Liver (tissue), 3 donors: ENCODE results near the gene TAS2R40.

Source experiments
- EGR1 ChIP-seq, 2 donors: IDR thresholded peaks; 2 replicates each; pipeline ENCODE4 v1.6.1; 2016 to 2018; ENCODE audit warnings: antibody characterized with exemption in 2 of 2, low read depth in 2 of 2
- SP1 ChIP-seq: IDR thresholded peaks from 2 replicates; pipeline ENCODE4 v1.6.1; 2018; ENCODE audit warnings: antibody characterized with exemption, mild to moderate bottlenecking
- TF ChIP-seq, protein P1 (sequence below): IDR thresholded peaks from 2 replicates; pipeline ENCODE4 v1.6.1; 2016; ENCODE audit warnings: antibody characterized with exemption
- TF ChIP-seq, protein P2 (sequence below): fragments of 150-350 bp; IDR thresholded peaks from 2 replicates; pipeline ENCODE4 v1.5.1; 2017; ENCODE audit warnings: improper control_type of control experiment, low read depth, low read length; ENCODE audit not compliant: missing input control
- TF ChIP-seq, protein P3 (sequence below): IDR thresholded peaks from 2 replicates; pipeline ENCODE4 v1.6.1; 2016; ENCODE audit warnings: antibody characterized with exemption
- TF ChIP-seq, protein P4 (sequence below): IDR thresholded peaks from 2 replicates; pipeline ENCODE4 v1.6.1; 2016; ENCODE audit warnings: antibody characterized with exemption
- TF ChIP-seq, protein P5 (sequence below): IDR thresholded peaks from 2 replicates; pipeline ENCODE4 v1.6.1; 2016; ENCODE audit warnings: antibody characterized with exemption, mild to moderate bottlenecking
- donor health status: healthy.
- donor health status: healthy.

DNA sequence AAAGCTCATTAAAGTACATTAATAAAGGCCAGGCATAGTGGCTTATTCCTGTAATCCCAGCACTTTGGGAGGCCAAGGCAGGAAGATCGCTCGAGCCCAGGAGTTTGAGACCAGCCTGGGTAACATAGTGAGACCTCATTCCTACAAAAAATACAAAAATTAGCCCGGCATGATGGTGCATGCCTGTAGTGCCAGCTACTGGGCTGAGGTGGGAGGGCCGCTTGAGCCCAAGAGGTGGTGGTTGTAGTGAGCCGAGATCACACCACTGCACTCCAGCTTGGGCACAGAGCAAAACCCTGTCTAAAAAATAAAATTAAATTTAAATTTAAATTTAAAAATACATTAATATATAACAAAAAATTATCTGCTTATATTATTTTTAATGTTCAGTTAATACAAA lies 45.7 kb upstream of the TAS2R40 start:
- TF ChIP-seq, protein P1, sequence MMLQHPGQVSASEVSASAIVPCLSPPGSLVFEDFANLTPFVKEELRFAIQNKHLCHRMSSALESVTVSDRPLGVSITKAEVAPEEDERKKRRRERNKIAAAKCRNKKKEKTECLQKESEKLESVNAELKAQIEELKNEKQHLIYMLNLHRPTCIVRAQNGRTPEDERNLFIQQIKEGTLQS, result no peak
- TF ChIP-seq, protein P2, sequence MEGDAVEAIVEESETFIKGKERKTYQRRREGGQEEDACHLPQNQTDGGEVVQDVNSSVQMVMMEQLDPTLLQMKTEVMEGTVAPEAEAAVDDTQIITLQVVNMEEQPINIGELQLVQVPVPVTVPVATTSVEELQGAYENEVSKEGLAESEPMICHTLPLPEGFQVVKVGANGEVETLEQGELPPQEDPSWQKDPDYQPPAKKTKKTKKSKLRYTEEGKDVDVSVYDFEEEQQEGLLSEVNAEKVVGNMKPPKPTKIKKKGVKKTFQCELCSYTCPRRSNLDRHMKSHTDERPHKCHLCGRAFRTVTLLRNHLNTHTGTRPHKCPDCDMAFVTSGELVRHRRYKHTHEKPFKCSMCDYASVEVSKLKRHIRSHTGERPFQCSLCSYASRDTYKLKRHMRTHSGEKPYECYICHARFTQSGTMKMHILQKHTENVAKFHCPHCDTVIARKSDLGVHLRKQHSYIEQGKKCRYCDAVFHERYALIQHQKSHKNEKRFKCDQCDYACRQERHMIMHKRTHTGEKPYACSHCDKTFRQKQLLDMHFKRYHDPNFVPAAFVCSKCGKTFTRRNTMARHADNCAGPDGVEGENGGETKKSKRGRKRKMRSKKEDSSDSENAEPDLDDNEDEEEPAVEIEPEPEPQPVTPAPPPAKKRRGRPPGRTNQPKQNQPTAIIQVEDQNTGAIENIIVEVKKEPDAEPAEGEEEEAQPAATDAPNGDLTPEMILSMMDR, result no peak
- TF ChIP-seq, protein P3, sequence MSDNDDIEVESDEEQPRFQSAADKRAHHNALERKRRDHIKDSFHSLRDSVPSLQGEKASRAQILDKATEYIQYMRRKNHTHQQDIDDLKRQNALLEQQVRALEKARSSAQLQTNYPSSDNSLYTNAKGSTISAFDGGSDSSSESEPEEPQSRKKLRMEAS, result no peak
- no peak for TF ChIP-seq SP1
- TF ChIP-seq, protein P4, sequence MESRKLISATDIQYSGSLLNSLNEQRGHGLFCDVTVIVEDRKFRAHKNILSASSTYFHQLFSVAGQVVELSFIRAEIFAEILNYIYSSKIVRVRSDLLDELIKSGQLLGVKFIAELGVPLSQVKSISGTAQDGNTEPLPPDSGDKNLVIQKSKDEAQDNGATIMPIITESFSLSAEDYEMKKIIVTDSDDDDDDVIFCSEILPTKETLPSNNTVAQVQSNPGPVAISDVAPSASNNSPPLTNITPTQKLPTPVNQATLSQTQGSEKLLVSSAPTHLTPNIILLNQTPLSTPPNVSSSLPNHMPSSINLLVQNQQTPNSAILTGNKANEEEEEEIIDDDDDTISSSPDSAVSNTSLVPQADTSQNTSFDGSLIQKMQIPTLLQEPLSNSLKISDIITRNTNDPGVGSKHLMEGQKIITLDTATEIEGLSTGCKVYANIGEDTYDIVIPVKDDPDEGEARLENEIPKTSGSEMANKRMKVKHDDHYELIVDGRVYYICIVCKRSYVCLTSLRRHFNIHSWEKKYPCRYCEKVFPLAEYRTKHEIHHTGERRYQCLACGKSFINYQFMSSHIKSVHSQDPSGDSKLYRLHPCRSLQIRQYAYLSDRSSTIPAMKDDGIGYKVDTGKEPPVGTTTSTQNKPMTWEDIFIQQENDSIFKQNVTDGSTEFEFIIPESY, result no peak
- TF ChIP-seq, protein P5, sequence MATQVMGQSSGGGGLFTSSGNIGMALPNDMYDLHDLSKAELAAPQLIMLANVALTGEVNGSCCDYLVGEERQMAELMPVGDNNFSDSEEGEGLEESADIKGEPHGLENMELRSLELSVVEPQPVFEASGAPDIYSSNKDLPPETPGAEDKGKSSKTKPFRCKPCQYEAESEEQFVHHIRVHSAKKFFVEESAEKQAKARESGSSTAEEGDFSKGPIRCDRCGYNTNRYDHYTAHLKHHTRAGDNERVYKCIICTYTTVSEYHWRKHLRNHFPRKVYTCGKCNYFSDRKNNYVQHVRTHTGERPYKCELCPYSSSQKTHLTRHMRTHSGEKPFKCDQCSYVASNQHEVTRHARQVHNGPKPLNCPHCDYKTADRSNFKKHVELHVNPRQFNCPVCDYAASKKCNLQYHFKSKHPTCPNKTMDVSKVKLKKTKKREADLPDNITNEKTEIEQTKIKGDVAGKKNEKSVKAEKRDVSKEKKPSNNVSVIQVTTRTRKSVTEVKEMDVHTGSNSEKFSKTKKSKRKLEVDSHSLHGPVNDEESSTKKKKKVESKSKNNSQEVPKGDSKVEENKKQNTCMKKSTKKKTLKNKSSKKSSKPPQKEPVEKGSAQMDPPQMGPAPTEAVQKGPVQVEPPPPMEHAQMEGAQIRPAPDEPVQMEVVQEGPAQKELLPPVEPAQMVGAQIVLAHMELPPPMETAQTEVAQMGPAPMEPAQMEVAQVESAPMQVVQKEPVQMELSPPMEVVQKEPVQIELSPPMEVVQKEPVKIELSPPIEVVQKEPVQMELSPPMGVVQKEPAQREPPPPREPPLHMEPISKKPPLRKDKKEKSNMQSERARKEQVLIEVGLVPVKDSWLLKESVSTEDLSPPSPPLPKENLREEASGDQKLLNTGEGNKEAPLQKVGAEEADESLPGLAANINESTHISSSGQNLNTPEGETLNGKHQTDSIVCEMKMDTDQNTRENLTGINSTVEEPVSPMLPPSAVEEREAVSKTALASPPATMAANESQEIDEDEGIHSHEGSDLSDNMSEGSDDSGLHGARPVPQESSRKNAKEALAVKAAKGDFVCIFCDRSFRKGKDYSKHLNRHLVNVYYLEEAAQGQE, result no peak
- no peak for TF ChIP-seq EGR1 (IDR thresholded peaks at IDR 0.05; ENCODE audit: low read depth in 2 of 2)
